H1 (cell line): ENCODE data around the gene MYOC. TPM values are rescaled to one million over a fixed set of nuclear protein-coding genes. Genes with fewer than 3 reads are reported as not detected.

Experiments used
- CTCF ChIA-PET: fragments of 300-600 bp; sonication (Branson Sonifier 250); formaldehyde crosslinking; loops from one replicate; lab custom pipeline; 2021; ENCODE audit not compliant: partially characterized antibody; lab: Charles Lee
- POLR2A ChIA-PET: fragments of 300-600 bp; sonication (Branson Sonifier 250); formaldehyde crosslinking; loops from one replicate; lab custom pipeline; 2021; ENCODE audit warnings: inconsistent platforms; ENCODE audit not compliant: partially characterized antibody; lab: Charles Lee
- DNase-seq, 2 experiments: peaks; one replicate each; pipeline versions ENCODE4 v3.0.0 to v3.0.0-alpha.2; 2010 to 2022; ENCODE audit warnings: low spot score in 2 of 2, low read depth in 1 of 2, mixed read lengths in 1 of 2
- FAIRE-seq: peaks from 2 replicates; lab custom pipeline; 2011; peaks lifted over from hg19 to GRCh38; lab: Jason Lieb, UNC
- H2AFZ ChIP-seq: 2 replicates; pipeline ENCODE4 v1.8.1; 2012; ENCODE audit warnings: low read length, inconsistent platforms
- H2AK5ac ChIP-seq: 2 replicates; pipeline ENCODE4 v1.6.1; 2013; ENCODE audit warnings: low read depth, low read length
- H2BK120ac ChIP-seq: replicated peaks from 2 replicates; pipeline ENCODE3; 2013; ENCODE audit warnings: low read depth, low read length, inconsistent platforms
- H2BK12ac ChIP-seq: 2 replicates; pipeline ENCODE4 v1.6.1; 2013; ENCODE audit warnings: low read depth, low read length
- H2BK15ac ChIP-seq: 2 replicates; pipeline ENCODE4 v1.6.1; 2013; ENCODE audit warnings: low read length
- H2BK20ac ChIP-seq: 2 replicates; pipeline ENCODE4 v1.6.1; 2013; ENCODE audit warnings: low read length
- H2BK5ac ChIP-seq: 2 replicates; pipeline ENCODE4 v1.6.1; 2013; ENCODE audit warnings: low read depth, low read length
- H3K14ac ChIP-seq: 2 replicates; pipeline ENCODE4 v1.6.1; 2013; ENCODE audit warnings: inconsistent platforms; ENCODE audit not compliant: insufficient read length
- H3K18ac ChIP-seq: 2 replicates; pipeline ENCODE4 v1.6.1; 2013; ENCODE audit warnings: low read length; ENCODE audit errors: extremely low read depth
- H3K23ac ChIP-seq: 2 replicates; pipeline ENCODE4 v1.6.1; 2013; ENCODE audit warnings: inconsistent platforms; ENCODE audit not compliant: insufficient read length
- H3K23me2 ChIP-seq: 2 replicates; pipeline ENCODE4 v1.6.1; 2013; ENCODE audit warnings: low read depth, low read length
- H3K27ac ChIP-seq: 2 replicates; pipeline ENCODE4 v1.6.1; 2011; ENCODE audit warnings: low read depth, low read length, inconsistent platforms
- H3K27me3 ChIP-seq, 4 experiments: replicated peaks in 1 of 4; 1 replicate in 1 of 4; 2 replicates in 3 of 4; pipeline versions ENCODE4 v1.6.1 to v1.8.1; 2011 to 2013; ENCODE audit warnings: low read length in 3 of 4, mild to moderate bottlenecking in 3 of 4, inconsistent platforms in 2 of 4, mixed read lengths in 2 of 4, moderate library complexity in 1 of 4; ENCODE audit not compliant: control insufficient read depth in 3 of 4, insufficient read depth in 3 of 4; ENCODE audit errors: extremely low read depth in 1 of 4
- H3K36me3 ChIP-seq, 4 experiments: 2 replicates each; pipeline versions ENCODE4 v1.6.1 to v1.8.1; 2011 to 2013; ENCODE audit warnings: mild to moderate bottlenecking in 4 of 4, low read length in 3 of 4, moderate library complexity in 2 of 4, control low read depth in 1 of 4, inconsistent platforms in 1 of 4; ENCODE audit not compliant: insufficient read depth in 4 of 4, control insufficient read depth in 2 of 4
- H3K4ac ChIP-seq: replicated peaks from 2 replicates; pipeline ENCODE3; 2013; ENCODE audit warnings: low read length, low read depth, mixed read lengths, inconsistent platforms; ENCODE audit not compliant: insufficient read length
- H3K4me1 ChIP-seq, 4 experiments: replicated peaks in 1 of 4; 1 replicate in 1 of 4; 2 replicates in 3 of 4; pipeline versions ENCODE4 v1.6.1 to v1.8.1; 2011 to 2013; ENCODE audit warnings: low read length in 3 of 4, inconsistent platforms in 2 of 4, mixed read lengths in 1 of 4; ENCODE audit not compliant: insufficient read depth in 4 of 4, control insufficient read depth in 3 of 4
- H3K4me2 ChIP-seq, 2 experiments: 2 replicates each; pipeline versions ENCODE4 v1.6.1 to v1.8.1; 2011 to 2013; ENCODE audit warnings: low read depth in 2 of 2, low read length in 2 of 2, control low read depth in 1 of 2, inconsistent platforms in 1 of 2, mild to moderate bottlenecking in 1 of 2; ENCODE audit not compliant: insufficient read depth in 1 of 2
- H3K4me3 ChIP-seq, 4 experiments: fragments of 200-600, 300-600 bp in 1 of 4; sonication (generic), shearing (Covaris generic), sonication (Bioruptor Twin) in 1 of 4; 2 replicates each; pipeline versions ENCODE4 v1.5.1 to v1.8.1; 2011 to 2016; ENCODE audit warnings: low read length in 4 of 4, low read depth in 3 of 4, control low read depth in 2 of 4, inconsistent platforms in 2 of 4, mild to moderate bottlenecking in 2 of 4, mixed read lengths in 1 of 4, moderate library complexity in 1 of 4; ENCODE audit not compliant: insufficient read depth in 2 of 4; ENCODE audit errors: extremely low read depth in 1 of 4
- H3K56ac ChIP-seq: replicated peaks from 2 replicates; pipeline ENCODE3; 2013; ENCODE audit warnings: low read depth, mild to moderate bottlenecking, mixed read lengths, low read length, inconsistent platforms; ENCODE audit not compliant: insufficient read length
- H3K79me1 ChIP-seq: 2 replicates; pipeline ENCODE4 v1.6.1; 2013; ENCODE audit warnings: low read depth, low read length, control low read depth
- H3K79me2 ChIP-seq, 2 experiments: 2 replicates each; pipeline versions ENCODE4 v1.6.1 to v1.8.1; 2012 to 2013; ENCODE audit warnings: low read length in 2 of 2, mild to moderate bottlenecking in 2 of 2, inconsistent platforms in 1 of 2; ENCODE audit not compliant: insufficient read depth in 2 of 2, control insufficient read depth in 1 of 2
- H3K9ac ChIP-seq, 4 experiments: replicated peaks in 1 of 4; 1 replicate in 1 of 4; 2 replicates in 3 of 4; pipeline versions ENCODE4 v1.6.1 to v1.8.1; 2011 to 2013; ENCODE audit warnings: low read depth in 3 of 4, low read length in 3 of 4, control low read depth in 2 of 4, mild to moderate bottlenecking in 2 of 4, moderate library complexity in 2 of 4, inconsistent platforms in 1 of 4; ENCODE audit errors: extremely low read depth in 1 of 4
- H3K9me3 ChIP-seq, 2 experiments: 2 replicates each; pipeline versions ENCODE4 v1.6.1 to v1.8.1; 2012 to 2013; ENCODE audit warnings: mild to moderate bottlenecking in 2 of 2, moderate library complexity in 2 of 2, control low read depth in 1 of 2, inconsistent platforms in 1 of 2, low read depth in 1 of 2, low read length in 1 of 2, mixed read lengths in 1 of 2; ENCODE audit not compliant: insufficient read depth in 2 of 2
- H4K20me1 ChIP-seq, 2 experiments: replicated peaks in 1 of 2; 2 replicates each; pipeline versions ENCODE3 to v1.8.1; 2011 to 2013; ENCODE audit warnings: inconsistent platforms in 2 of 2, low read length in 2 of 2, mild to moderate bottlenecking in 1 of 2; ENCODE audit not compliant: insufficient read depth in 2 of 2, control insufficient read depth in 1 of 2
- H4K5ac ChIP-seq: 2 replicates; pipeline ENCODE4 v1.6.1; 2013; ENCODE audit warnings: low read length, low read depth, mixed read lengths, inconsistent platforms; ENCODE audit not compliant: insufficient read length
- H4K8ac ChIP-seq: 2 replicates; pipeline ENCODE4 v1.8.0; 2013; ENCODE audit warnings: mild to moderate bottlenecking, moderate library complexity, low read length, inconsistent platforms; ENCODE audit not compliant: insufficient read depth; ENCODE audit errors: extremely low read depth
- H4K91ac ChIP-seq: replicated peaks from 2 replicates; pipeline ENCODE3; 2013; ENCODE audit warnings: low read length, mixed read lengths, inconsistent platforms; ENCODE audit not compliant: insufficient read length
- EZH2 ChIP-seq: fragments of 200-600 bp; sonication (generic); IDR thresholded peaks from 2 replicates; pipeline ENCODE4 v1.7.1; 2012; ENCODE audit warnings: low read depth, mild to moderate bottlenecking, moderate library complexity, low read length, inconsistent platforms; ENCODE audit not compliant: severe bottlenecking
- HDAC2 ChIP-seq, 2 experiments: fragments of 300-600 bp in 1 of 2; sonication (generic) in 1 of 2; IDR thresholded peaks; 2 replicates each; pipeline ENCODE4 v1.6.1; 2011 to 2012; ENCODE audit warnings: low read depth in 2 of 2, low read length in 2 of 2, mild to moderate bottlenecking in 2 of 2, moderate library complexity in 2 of 2, borderline replicate concordance in 1 of 2, inconsistent platforms in 1 of 2
- KDM1A ChIP-seq: fragments of 200-600, 300-600 bp; sonication (generic); IDR thresholded peaks from 2 replicates; pipeline ENCODE4 v1.7.1; 2016; ENCODE audit warnings: mild to moderate bottlenecking, low read length, borderline replicate concordance
- KDM5A ChIP-seq: fragments of 200-600 bp; IDR thresholded peaks from 2 replicates; pipeline ENCODE4 v1.7.1; 2012; ENCODE audit warnings: mild to moderate bottlenecking, low read length, inconsistent platforms, mixed read lengths
- POU5F1 ChIP-seq: IDR thresholded peaks from 2 replicates; pipeline ENCODE4 v1.6.1; 2011; ENCODE audit warnings: low read depth, mild to moderate bottlenecking, low read length, moderate library complexity
- SIRT6 ChIP-seq: IDR thresholded peaks from one replicate; pipeline ENCODE4 v1.7.1; 2012; ENCODE audit warnings: low read length, inconsistent platforms
- SP2 ChIP-seq: IDR thresholded peaks from 2 replicates; pipeline ENCODE4 v1.6.1; 2012; ENCODE audit warnings: mild to moderate bottlenecking, low read length, inconsistent platforms
- SUZ12 ChIP-seq: fragments of 200-600 bp; sonication (generic); IDR thresholded peaks from 2 replicates; pipeline ENCODE4 v1.6.1; 2012; ENCODE audit warnings: mild to moderate bottlenecking, inconsistent platforms, low read length, moderate library complexity, mixed read lengths
- WGBS, 2 experiments: shearing (Covaris generic) in 1 of 2; methylation state at CpG; one replicate each; pipeline versions ENCODE4 v1.1.6 to v1.1.7; 2013 to 2015; ENCODE audit warnings: low lambda C conversion rate in 2 of 2, mixed read lengths in 2 of 2, inconsistent platforms in 1 of 2, low coverage in 1 of 2, missing lambda C conversion rate in 1 of 2; ENCODE audit not compliant: insufficient replicate concordance in 2 of 2, insufficient coverage in 1 of 2, insufficient read length in 1 of 2; ENCODE audit errors: extremely low coverage in 1 of 2, missing lambda C conversion rate in 1 of 2; 5-methylcytosine and 5-hydroxymethylcytosine counted together
- polyA plus RNA-seq, 7 experiments: library from polyadenylated mRNA; depleted of rRNA in 3 of 7; stranded (reverse) in 5 of 7; unstranded in 2 of 7; fragments of >200 nt in 5 of 7; fragments of 200-250 nt in 2 of 7; gene quantifications; 1 replicate in 5 of 7; 2 replicates in 1 of 7; 4 replicates in 1 of 7; pipeline versions ENCODE4 v1.2.1 to v1.2.3, GENCODE V29; 2011 to 2013; ENCODE audit warnings: missing spikeins in 2 of 7, mixed read lengths in 2 of 7
- total RNA-seq: library from RNA; stranded (reverse); fragmentation: NEBNext Ultra II Directional; extraction: Animal tissue kit (Norgen Biotek cat#: 25700); gene quantifications from 2 replicates; pipeline ENCODE4 v1.2.1, GENCODE V29; 2021

MYOC gene
- total and polyA plus RNA-seq, 2 of the 8 experiments (the other 6 are each of a cell fraction or from before 2014, with no cell fraction given): not detected

GRCh38 chr1:171613282-171613681 lies 39.2 kb downstream of the MYOC start:
- Histone ChIP-seq H3K27me3 (no peaks in the 10 kb centered on the region), H4K20me1 (no peaks in the 10 kb centered on the region)
- no peak for FAIRE-seq

More at GRCh38 chr1:171613282-171613681, 39.2 kb downstream of the MYOC start:
- Histone ChIP-seq H3K4me3 (no peak overlapping the region), H3K18ac (no peak overlapping the region), H3K4me2 (no peak overlapping the region), H2AFZ (no peak overlapping the region), H3K4ac (no peak overlapping the region), H2AK5ac (no peak overlapping the region), H3K23ac (no peak overlapping the region), H2BK120ac (no peak overlapping the region), H3K79me1 (no peaks in the 10 kb centered on the region), H4K8ac (no peak overlapping the region), H3K79me2 (no peaks in the 10 kb centered on the region), H2BK20ac (no peak overlapping the region), H2BK15ac (no peak overlapping the region), H3K9me3 (no peaks in the 10 kb centered on the region), H3K23me2 (no peaks in the 10 kb centered on the region), H4K91ac (no peak overlapping the region), H2BK12ac (no peak overlapping the region), H2BK5ac (no peak overlapping the region), H3K27ac (no peak overlapping the region), H3K14ac (no peak overlapping the region), H4K5ac (no peak overlapping the region), H3K36me3 (no peaks in the 10 kb centered on the region), H3K9ac (no peak overlapping the region), H3K56ac (no peak overlapping the region), H3K4me1 (no peaks in the 10 kb centered on the region)
- TF ChIP-seq EZH2: no peak
- no peak for TF ChIP-seq HDAC2 (IDR thresholded peaks at IDR 0.05; ENCODE audit: borderline replicate concordance in 1 of 2, low read depth in 2 of 2, low read length in 2 of 2)
- no peak for TF ChIP-seq SP2
- TF ChIP-seq SIRT6: no peak
- no peak for TF ChIP-seq SUZ12
- no peak for TF ChIP-seq KDM5A
- TF ChIP-seq KDM1A: no peak
- no peak for TF ChIP-seq POU5F1
- ChIA-PET POLR2A (no interaction called here), CTCF (no interaction called here)
- DNase-seq: no peak
- 100% methylated on average over 1 of the region's 1 CpG; no CpG with 5 or more reads in 1 of the 2 experiments for WGBS, 2 experiments
